AG10803 (cell line): ENCODE data around the gene PCARE.

Experiments used
- DNase-seq: peaks from one replicate; pipeline ENCODE4 v3.0.0; 2010; ENCODE audit warnings: low read depth
- H3K4me3 ChIP-seq: 2 replicates; pipeline ENCODE4 v1.5.1; 2011; ENCODE audit warnings: mild to moderate bottlenecking, low read length, control low read depth
- TF ChIP-seq, protein P1 (sequence below): conservative IDR thresholded peaks from 2 replicates; pipeline ENCODE4 v1.5.1; 2011; ENCODE audit warnings: mild to moderate bottlenecking, low read length, control low read depth, inconsistent platforms

Gene PCARE

DNA sequence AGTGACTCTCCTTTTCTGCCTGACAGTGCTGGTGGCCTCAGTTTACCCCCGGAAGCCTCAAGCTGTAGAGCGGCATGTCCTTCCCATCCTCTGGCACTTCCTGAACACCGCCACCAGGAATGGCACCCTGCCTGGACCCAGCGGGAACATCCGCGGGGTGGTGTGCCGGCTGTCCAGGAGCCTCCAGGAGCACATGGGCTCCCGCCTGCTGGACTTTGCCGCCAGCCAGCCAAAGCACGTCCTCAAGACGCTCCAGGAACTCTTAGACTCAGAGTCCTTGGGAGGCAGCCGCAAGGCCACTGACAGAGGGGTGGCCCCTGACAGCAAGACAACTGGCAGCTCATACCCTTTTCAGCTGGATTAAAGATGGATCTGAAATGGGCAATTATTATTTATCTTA, 22.6 kb downstream of the PCARE start:
- TF ChIP-seq, protein P1, sequence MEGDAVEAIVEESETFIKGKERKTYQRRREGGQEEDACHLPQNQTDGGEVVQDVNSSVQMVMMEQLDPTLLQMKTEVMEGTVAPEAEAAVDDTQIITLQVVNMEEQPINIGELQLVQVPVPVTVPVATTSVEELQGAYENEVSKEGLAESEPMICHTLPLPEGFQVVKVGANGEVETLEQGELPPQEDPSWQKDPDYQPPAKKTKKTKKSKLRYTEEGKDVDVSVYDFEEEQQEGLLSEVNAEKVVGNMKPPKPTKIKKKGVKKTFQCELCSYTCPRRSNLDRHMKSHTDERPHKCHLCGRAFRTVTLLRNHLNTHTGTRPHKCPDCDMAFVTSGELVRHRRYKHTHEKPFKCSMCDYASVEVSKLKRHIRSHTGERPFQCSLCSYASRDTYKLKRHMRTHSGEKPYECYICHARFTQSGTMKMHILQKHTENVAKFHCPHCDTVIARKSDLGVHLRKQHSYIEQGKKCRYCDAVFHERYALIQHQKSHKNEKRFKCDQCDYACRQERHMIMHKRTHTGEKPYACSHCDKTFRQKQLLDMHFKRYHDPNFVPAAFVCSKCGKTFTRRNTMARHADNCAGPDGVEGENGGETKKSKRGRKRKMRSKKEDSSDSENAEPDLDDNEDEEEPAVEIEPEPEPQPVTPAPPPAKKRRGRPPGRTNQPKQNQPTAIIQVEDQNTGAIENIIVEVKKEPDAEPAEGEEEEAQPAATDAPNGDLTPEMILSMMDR: no peak
- no peak overlapping the region for H3K4me3 ChIP-seq
- no peak for DNase-seq

DNA sequence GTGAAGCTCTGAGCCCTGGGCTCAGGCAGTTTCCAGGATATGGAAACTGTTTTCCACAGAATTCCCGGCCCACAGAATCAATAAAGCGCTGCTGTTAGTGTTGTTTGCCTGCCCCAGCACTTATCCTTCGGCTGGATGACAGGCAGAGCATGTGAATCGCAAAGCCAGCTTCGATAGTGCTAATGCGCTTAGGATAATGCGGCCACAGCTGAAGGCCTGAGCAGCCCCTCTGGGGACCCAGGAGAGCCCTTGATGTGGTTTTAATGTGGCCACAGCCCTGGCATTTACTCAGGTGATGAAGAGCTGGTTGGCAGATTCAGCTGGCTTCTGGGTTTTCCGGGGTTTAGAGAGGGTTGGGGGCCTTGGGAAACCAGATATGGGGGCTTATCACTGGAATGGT, 23.7 kb downstream of the PCARE start:
- no peak overlapping the region for H3K4me3 ChIP-seq
- DNase-seq: no peak
- TF ChIP-seq, protein P1: no peak

DNA sequence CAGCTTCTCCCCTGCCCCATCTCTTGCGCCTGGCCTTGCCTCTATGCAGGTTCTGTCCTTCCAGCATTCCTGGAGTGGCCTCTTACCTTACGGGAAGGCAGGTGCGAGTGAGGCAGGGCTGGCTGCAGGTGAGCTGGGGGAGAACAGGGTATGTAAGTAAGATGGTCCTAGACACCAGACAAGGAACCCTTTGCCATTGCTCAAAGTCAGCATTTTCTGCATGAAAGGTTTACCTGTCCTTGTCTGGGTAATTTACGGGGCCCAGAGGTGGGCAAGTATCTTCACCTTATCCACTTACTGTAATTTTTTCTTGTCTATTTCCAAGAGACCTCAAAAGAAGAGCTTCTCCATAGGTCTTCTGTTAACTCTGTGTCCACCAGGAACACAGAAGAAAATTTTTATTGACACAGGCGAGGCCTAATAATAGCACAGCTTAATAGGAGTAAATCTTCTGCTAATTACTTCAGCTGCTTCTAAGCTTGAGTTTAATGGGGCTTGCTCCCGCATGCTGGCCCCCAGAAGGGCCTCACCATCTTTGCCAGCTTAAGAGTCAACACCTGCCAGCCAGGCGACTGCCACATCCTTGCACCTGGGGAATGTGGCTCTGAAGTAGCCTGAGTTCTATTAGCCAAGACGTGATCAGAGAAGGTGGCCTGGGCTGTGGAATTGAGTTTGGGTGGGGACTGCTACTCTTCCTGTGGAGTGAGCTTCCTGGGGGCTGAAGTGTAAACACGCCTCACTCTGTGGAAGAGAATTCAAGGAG, 27.1 kb downstream of the PCARE start:
- no peak for DNase-seq
- TF ChIP-seq, protein P1: no peak
- no peak overlapping the region for H3K4me3 ChIP-seq

DNA sequence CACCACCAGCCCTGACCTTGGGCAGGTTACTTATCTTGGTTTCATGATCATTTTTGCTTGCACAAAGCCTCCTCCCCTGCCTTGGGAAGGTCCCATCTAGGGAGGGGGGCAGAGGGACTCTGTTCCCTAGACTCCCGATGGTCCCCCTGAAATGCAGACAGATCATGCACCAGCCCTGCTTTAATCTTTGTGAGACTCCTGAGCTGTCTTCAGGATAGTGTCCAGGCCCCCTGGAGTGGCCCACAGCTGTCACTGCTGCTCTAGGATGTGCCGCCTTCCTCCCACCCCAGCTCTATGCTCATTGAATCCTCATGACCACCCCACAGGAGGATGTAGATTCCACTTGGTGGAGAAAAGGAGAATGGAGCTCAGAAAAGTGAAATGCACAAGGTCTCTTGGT, 28.0 kb downstream of the PCARE start:
- no peak for DNase-seq
- TF ChIP-seq, protein P1: no peak
- no peak overlapping the region for H3K4me3 ChIP-seq

DNA sequence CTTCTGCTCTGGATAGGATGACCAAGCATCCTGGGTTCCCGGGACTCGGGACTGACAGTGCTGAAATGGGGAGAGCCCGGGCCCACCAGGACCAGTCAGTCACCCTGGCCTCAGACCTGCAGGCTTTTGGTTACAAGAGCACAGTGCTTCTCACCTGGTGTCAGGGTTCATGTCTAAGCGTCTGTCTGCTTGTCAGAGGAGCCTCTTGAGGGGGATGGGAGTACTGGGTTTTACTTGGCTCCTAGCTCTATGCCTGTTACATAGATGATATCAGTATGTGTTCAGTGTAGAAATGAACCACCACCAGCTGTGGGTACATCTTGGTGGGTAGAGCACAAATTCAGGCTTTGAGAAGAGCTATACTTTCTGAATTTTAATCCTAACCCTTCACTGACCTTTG, 29.9 kb downstream of the PCARE start:
- no peak for DNase-seq
- no peak overlapping the region for H3K4me3 ChIP-seq
- TF ChIP-seq, protein P1: no peak

DNA sequence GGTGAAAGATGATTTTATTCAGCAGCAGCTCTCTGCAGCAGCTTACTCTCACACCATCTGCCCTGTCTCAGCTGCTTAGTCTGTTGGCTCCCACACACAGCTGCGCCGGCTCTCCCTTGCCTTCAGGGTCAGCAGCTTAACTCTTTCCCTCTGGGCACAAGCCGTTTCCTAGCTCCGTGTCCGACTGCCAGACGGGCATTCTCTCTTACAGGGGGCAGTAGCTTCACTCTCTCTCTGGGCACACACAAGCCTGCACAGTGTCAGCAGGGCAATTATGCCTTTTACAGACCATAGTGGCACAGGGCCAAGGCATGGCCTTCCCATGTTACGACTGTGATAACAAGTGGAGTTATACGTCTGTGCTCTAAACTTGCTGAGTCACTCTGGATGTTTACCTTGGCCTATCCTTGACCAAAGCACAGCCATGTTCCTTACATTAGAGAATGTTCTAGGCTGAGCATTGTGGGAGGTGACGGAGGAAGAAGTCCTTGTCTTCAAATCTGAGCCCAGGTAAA, 31.7 kb downstream of the PCARE start:
- TF ChIP-seq, protein P1: no peak
- no peak overlapping the region for H3K4me3 ChIP-seq
- DNase-seq: no peak

DNA sequence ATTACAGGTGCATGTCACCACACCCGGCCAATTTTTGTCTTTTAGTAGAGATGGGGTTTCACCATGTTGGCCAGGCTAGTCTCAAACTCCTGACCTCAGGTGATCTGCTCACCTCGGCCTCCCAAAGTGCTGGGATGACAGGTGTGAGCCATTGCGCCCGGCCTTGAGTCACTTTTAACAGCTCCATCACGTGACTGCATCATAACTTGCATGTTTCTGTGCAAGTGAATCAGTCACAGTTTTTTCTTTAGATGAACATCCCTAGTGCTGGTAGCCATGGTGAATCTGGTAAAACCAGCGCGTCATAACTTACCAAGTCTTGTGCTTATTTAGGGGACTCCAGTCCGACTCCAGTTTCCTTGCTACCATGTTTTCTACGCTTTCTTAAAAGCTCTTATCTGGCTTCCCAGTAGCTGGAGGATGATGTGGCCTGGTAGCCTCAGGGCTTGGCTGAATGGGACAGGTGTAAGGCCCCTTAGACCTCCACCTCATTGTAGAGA, 33.1 kb downstream of the PCARE start:
- TF ChIP-seq, protein P1: no peak
- no peak overlapping the region for H3K4me3 ChIP-seq
- no peak for DNase-seq
